Stimulated activated CD8-positive, alpha-beta memory T cell treated with anti-CD3 and anti-CD28 coated beads, Interleukin-7, amount 100 ng/mL, for 48 hours (primary cell): ENCODE data around the gene FLVCR1.
"Not testable (repeated sequence)": the region's sequence is repeated elsewhere in the genome, so short reads cannot be mapped to it uniquely, and the experiment has no call there.

Experiments used
- DNase-seq, 2 donors: peaks; one replicate each; pipeline ENCODE4 v3.0.0-alpha.2; 2020; ENCODE audit warnings: low read depth in 1 of 2; ENCODE audit errors: extremely low read depth in 1 of 2

FLVCR1 gene

GRCh38 chr1:212858461-212859265, 588 bp downstream of the FLVCR1 start:
- DNase-seq = no peak

- DNase-seq = no peak
Observed at GRCh38 chr1:212860713-212861581, 2.9 kb downstream of the FLVCR1 start.

- no peak for DNase-seq
Observed at GRCh38 chr1:212862111-212862690, 4.1 kb downstream of the FLVCR1 start.

- DNase-seq = not testable (repeated sequence)
Observed at GRCh38 chr1:212863345-212863744, 5.3 kb downstream of the FLVCR1 start.

- DNase-seq = no peak
Observed at GRCh38 chr1:212864201-212864600, 6.1 kb downstream of the FLVCR1 start.

GRCh38 chr1:212867192-212867591, 9.1 kb downstream of the FLVCR1 start:
- DNase-seq = no peak

- no peak for DNase-seq
Observed at GRCh38 chr1:212871976-212872375, 13.9 kb downstream of the FLVCR1 start.

- DNase-seq = no peak
Observed at GRCh38 chr1:212873518-212873917, 15.4 kb downstream of the FLVCR1 start.

GRCh38 chr1:212878418-212878817, 20.3 kb downstream of the FLVCR1 start:
- no peak for DNase-seq

- no peak for DNase-seq
Observed at GRCh38 chr1:212879947-212880690, 22.0 kb downstream of the FLVCR1 start.

GRCh38 chr1:212884592-212884991, 26.5 kb downstream of the FLVCR1 start:
- DNase-seq = no peak

GRCh38 chr1:212892108-212892507, 34.0 kb downstream of the FLVCR1 start:
- no peak for DNase-seq

GRCh38 chr1:212899845-212900244, 41.8 kb downstream of the FLVCR1 start:
- no peak for DNase-seq

- no peak for DNase-seq
Observed at GRCh38 chr1:212901290-212901689, 43.2 kb downstream of the FLVCR1 start.

GRCh38 chr1:212902054-212902453, 44.0 kb downstream of the FLVCR1 start:
- no peak for DNase-seq

- no peak for DNase-seq
Observed at GRCh38 chr1:212903664-212904063, 45.6 kb downstream of the FLVCR1 start.

- not testable (repeated sequence) for DNase-seq
Observed at GRCh38 chr1:212908071-212908470, 50.0 kb downstream of the FLVCR1 start.

GRCh38 chr1:212908971-212909370, 50.9 kb downstream of the FLVCR1 start:
- no peak for DNase-seq

GRCh38 chr1:212909652-212910063, 51.6 kb downstream of the FLVCR1 start:
- no peak for DNase-seq

GRCh38 chr1:212910213-212910612, 52.1 kb downstream of the FLVCR1 start:
- not testable (repeated sequence) for DNase-seq

- not testable (repeated sequence) for DNase-seq
Observed at GRCh38 chr1:212913638-212914037, 55.6 kb downstream of the FLVCR1 start.
